HG03025 (cell line): ENCODE measurements around the gene SCML1.

Experiments used
- ATAC-seq: cut with Tn5 transposase; IDR thresholded peaks from one replicate; pipeline ENCODE4 v1.9.1; 2021; ENCODE audit warnings: mild to moderate bottlenecking, moderate library complexity; ENCODE audit not compliant: unreplicated experiment, low FRiP score

SCML1 gene

GRCh38 chrX:17787557-17787956 lies 50.3 kb downstream of the SCML1 start:
- ATAC-seq: no peak

- no peak for ATAC-seq
Observed at GRCh38 chrX:17788439-17788838, 51.1 kb downstream of the SCML1 start.

GRCh38 chrX:17788956-17789562 lies 51.8 kb downstream of the SCML1 start:
- no peak for ATAC-seq

GRCh38 chrX:17792826-17793225 lies 55.5 kb downstream of the SCML1 start:
- ATAC-seq: no peak

- ATAC-seq: no peak
Observed at GRCh38 chrX:17798921-17799320, 61.6 kb downstream of the SCML1 start.

GRCh38 chrX:17801431-17801830 lies 64.1 kb downstream of the SCML1 start:
- no peak for ATAC-seq

- ATAC-seq: no peak
Observed at GRCh38 chrX:17802756-17803155, 65.5 kb downstream of the SCML1 start.

GRCh38 chrX:17803449-17803848 lies 66.2 kb downstream of the SCML1 start:
- ATAC-seq: no peak
